Measurements from ENCODE around the gene PRKCG.
"Not testable (repeated sequence)": the region's sequence is repeated elsewhere in the genome, so short reads cannot be mapped to it uniquely, and the experiment has no call there.

PRKCG gene

GRCh38 chr19:53915000-53915399 is 33.0 kb downstream of the PRKCG start:
- H3K4me3 ChIP-seq (ENCODE audit: low read length): no peak overlapping the region
- TF ChIP-seq ZNF274 (IDR thresholded peaks at IDR 0.05; ENCODE audit: low read depth, low read length): no peak

- no peak overlapping the region for H3K4me3 ChIP-seq (ENCODE audit: low read length)
- no peak for TF ChIP-seq ZNF274 (IDR thresholded peaks at IDR 0.05; ENCODE audit: low read depth, low read length)
These were observed 34.0 kb downstream of the PRKCG start for GRCh38 chr19:53916004-53916403.

GRCh38 chr19:53917356-53917755 is 35.4 kb downstream of the PRKCG start:
- H3K4me3 ChIP-seq (ENCODE audit: low read length): no peak overlapping the region
- TF ChIP-seq ZNF274 (IDR thresholded peaks at IDR 0.05; ENCODE audit: low read depth, low read length): no peak

GRCh38 chr19:53927739-53928138 is 45.7 kb downstream of the PRKCG start:
- TF ChIP-seq ZNF274 (IDR thresholded peaks at IDR 0.05; ENCODE audit: low read depth, low read length): no peak
- H3K4me3 ChIP-seq (ENCODE audit: low read length): no peak overlapping the region

- TF ChIP-seq ZNF274 (IDR thresholded peaks at IDR 0.05; ENCODE audit: low read depth, low read length): no peak
These were observed 54.0 kb downstream of the PRKCG start for GRCh38 chr19:53936029-53936428.

GRCh38 chr19:53942001-53942786 is 60.2 kb downstream of the PRKCG start:
- TF ChIP-seq ZNF274 (IDR thresholded peaks at IDR 0.05; ENCODE audit: low read depth, low read length): no peak
- H3K4me3 ChIP-seq (ENCODE audit: low read length): no peak overlapping the region

More at GRCh38 chr19:53936029-53936428, 54.0 kb downstream of the PRKCG start:
- H3K4me3 ChIP-seq (ENCODE audit: low read length): no peak overlapping the region

GRCh38 chr19:53944416-53944815 is 62.4 kb downstream of the PRKCG start:
- no peak overlapping the region for H3K4me3 ChIP-seq (ENCODE audit: low read length)
- no peak for TF ChIP-seq ZNF274 (IDR thresholded peaks at IDR 0.05; ENCODE audit: low read depth, low read length)

GRCh38 chr19:53944933-53945332 is 62.9 kb downstream of the PRKCG start:
- TF ChIP-seq ZNF274 (IDR thresholded peaks at IDR 0.05; ENCODE audit: low read depth, low read length): no peak
- no peak overlapping the region for H3K4me3 ChIP-seq (ENCODE audit: low read length)

GRCh38 chr19:53945441-53945840 is 63.4 kb downstream of the PRKCG start:
- no peak overlapping the region for H3K4me3 ChIP-seq (ENCODE audit: low read length)
- TF ChIP-seq ZNF274 (IDR thresholded peaks at IDR 0.05; ENCODE audit: low read depth, low read length): no peak

- no peak overlapping the region for H3K4me3 ChIP-seq (ENCODE audit: low read length)
These were observed 64.0 kb downstream of the PRKCG start for GRCh38 chr19:53945998-53946397.

GRCh38 chr19:53947624-53948023 is 65.6 kb downstream of the PRKCG start:
- TF ChIP-seq ZNF274 (IDR thresholded peaks at IDR 0.05; ENCODE audit: low read depth, low read length): no peak
- H3K4me3 ChIP-seq (ENCODE audit: low read length): no peak overlapping the region

More at GRCh38 chr19:53945998-53946397, 64.0 kb downstream of the PRKCG start:
- TF ChIP-seq ZNF274 (IDR thresholded peaks at IDR 0.05; ENCODE audit: low read depth, low read length): no peak

- H3K4me3 ChIP-seq (ENCODE audit: low read length): not testable (repeated sequence)
These were observed 66.6 kb downstream of the PRKCG start for GRCh38 chr19:53948611-53949010.

GRCh38 chr19:53951436-53951835 is 69.4 kb downstream of the PRKCG start:
- H3K4me3 ChIP-seq (ENCODE audit: low read length): no peak overlapping the region
- TF ChIP-seq ZNF274 (IDR thresholded peaks at IDR 0.05; ENCODE audit: low read depth, low read length): no peak

- no peak overlapping the region for H3K4me3 ChIP-seq (ENCODE audit: low read length)
- TF ChIP-seq ZNF274 (IDR thresholded peaks at IDR 0.05; ENCODE audit: low read depth, low read length): no peak
These were observed 70.0 kb downstream of the PRKCG start for GRCh38 chr19:53951947-53952346.

GRCh38 chr19:53953383-53953782 is 71.4 kb downstream of the PRKCG start:
- H3K4me3 ChIP-seq (ENCODE audit: low read length): no peak overlapping the region
- TF ChIP-seq ZNF274 (IDR thresholded peaks at IDR 0.05; ENCODE audit: low read depth, low read length): no peak
